ENCODE measurements around the gene DDT.
"Not testable (repeated sequence)": the region's sequence is repeated elsewhere in the genome, so short reads cannot be mapped to it uniquely, and the experiment has no call there.

DDT gene

DNA sequence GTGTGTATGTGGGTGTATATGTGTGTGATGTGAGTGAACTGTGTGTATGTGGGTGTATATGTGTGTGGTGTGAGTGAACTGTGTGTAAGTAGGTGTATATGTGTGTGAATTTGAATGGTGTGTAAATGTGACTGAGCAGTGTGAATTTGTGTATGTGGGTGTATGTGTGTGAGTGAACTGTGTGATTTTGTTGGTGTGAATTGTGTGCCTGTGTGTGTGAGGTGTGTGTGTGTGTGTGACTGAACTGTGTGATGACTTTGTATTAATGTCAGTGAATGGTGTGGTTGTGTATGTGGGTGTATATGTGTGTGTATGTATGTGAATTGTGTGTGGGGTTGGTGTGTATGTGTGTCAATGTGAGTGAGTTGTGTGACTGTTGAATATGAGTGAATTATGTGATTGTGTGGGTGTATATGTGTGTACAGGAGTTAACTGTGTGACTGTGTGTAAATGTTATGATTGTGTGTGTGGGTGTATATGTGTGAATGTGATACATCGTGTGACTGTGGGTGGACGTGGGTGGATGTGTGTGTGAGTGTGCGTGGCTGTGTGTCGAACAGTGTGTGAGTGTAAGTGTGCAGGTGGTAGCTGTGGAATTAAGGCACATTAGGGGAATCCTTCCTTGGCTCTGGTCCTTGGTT, 12.4 kb upstream of the DDT start:
- DNase-seq: not testable (repeated sequence)

DNA sequence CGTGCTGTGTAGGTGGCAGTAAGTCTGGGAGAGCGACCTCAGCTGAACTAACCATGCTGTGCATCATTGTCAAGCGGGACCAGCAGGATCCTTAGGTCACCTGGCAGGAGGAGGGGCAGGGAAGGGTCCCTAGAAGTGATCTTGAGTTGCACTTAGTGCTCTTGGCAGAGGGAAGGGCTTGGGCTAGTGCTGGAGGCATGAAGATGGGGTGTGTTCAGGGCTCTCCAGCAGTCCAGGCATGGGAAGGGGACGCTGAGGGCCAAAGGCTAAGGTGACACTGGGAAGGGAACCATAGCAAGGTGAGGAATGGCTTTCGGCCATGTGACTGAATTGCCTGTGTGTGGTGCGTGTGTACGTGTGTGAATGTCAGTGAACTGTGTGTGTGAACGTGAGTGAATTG, 11.8 kb upstream of the DDT start:
- not testable (repeated sequence) for DNase-seq

DNA sequence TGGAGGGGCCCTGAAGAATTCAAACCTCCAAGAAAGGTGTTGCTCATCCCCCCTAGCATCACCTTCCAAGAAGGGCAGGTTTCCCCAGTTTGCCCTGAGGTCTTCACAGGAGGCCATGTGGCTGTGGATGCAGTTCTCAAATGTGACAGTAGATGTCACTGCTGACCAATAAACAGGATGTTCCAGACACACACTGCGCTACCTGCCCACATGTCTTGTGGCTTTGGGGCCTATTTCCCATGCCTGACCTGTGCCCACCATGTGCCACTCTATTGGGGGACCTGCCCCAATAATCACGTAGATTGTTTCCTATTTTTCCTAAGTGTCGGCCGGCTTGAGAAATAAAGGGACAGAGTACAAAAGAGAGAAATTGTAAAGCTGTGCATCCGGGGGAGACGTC, 10.2 kb upstream of the DDT start:
- no peak for DNase-seq

DNA sequence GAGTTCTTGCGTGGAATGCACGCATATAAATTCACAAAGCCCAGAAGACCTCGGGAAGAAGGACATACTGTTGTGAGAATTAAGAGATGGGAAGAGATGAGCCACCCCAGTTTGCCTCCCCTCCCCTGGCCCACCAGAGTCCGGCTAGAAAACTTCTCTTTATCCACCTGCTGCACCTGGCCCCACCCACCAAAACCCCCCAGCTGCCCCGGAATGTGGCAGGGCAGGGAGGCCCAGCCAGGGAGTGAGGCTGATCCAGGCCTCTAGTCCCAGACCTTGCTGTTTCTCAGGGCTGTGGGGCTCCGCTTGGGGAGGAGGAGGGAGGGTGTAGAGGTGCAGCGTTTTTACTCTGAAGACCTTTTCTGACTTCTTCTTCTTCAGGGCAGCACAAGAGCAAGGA, 6.3 kb upstream of the DDT start:
- DNase-seq: not testable (repeated sequence)

DNA sequence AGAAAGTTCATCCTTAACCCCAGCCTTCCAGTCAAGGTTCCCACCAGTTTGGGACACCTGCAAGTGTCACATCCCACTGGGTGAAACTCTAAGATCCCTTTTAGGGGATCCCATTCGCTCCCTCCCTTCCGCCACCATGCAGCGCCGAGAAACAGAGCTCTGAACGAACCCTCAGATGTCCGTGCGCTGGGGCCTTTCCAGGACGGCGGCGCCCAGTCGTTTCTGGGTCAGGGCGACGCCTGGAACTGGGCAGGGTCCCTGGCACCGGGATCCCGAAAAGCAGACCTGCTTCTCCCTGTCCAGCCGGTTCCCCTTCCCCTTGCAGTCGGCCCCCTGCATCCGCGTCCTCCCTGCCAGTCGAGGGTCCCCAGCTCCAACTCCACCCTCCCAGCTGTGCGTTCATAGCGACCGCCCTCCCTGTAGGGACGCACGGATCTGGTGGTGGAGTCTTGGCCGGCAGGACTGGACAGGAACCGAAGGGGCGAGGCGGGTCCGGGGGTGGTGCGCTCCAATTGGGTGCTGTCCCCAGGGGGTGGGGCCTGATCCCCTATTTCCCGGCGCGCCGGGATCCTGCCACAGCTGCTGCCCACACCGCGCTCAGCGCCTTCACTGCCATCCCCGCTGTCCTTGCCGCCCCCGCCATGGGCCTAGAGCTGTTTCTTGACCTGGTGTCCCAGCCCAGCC, 5.5 kb upstream of the DDT start, which contains the start of gene GSTT2:
TSS of gene GSTT2 (plus strand) at position 578 of the 684 bp plus-strand sequence.
- not testable (repeated sequence) for DNase-seq

DNA sequence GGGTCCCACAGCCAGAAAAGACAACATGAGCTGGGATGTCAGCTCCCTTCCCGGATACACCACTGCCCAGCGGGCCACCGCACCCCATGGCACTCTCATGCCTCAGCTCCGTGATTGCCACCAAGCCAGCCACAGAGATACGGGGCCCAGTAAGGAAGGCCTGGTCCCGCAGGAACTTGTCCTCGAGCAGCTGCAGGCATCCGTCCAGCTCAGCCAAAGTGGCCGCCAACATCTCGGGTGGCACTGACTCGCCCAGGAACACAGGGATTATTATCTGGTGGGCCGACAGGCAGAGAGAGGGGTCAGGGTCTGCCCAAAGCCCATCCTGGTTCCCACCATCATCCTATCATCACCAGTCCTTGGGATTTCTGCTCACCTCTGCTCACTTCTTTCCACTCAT, 3.1 kb upstream of the DDT start:
- DNase-seq: not testable (repeated sequence)

- not testable (repeated sequence) for DNase-seq
Observed at GRCh38 chr22:23974836-23975352, 653 bp upstream of the DDT start.

GRCh38 chr22:23971927-23972326, 2.3 kb downstream of the DDT start:
- not testable (repeated sequence) for DNase-seq

DNA sequence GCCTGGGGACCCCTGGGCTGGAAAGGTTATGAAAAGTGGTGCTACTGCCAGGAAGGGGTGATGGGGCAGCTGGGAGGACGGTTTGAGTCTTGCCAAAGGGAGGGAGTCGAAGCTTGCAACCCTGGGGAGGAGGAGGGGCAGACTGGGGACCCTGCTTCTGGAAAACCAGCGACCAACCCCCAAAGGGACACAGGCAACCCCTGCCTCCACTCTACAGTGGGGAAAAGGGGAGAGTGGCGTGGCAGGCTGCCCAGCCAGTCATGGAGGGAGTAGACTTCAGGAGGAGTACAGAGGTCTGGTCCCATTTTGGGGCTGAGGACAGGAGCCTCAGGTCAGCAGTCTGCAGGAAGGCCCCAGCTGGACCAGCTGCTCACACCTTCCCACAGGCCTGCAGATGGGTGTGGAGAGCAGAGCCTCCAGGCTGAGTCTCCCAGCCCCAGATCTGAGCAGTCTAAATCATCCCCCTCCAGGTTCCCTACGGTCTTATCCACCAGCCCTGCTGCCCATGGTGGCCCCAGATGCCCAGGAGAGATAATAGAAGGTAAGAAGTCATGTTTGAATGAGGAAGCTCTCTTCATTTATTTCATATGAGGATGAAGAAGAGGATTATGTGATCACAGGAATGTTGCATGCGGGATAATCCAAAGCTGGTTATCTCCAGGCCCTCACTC, 3.3 kb downstream of the DDT start:
- no peak for DNase-seq

GRCh38 chr22:23970201-23970641, 4.0 kb downstream of the DDT start:
- no peak for DNase-seq

GRCh38 chr22:23969071-23969470, 5.2 kb downstream of the DDT start:
- no peak for DNase-seq

DNA sequence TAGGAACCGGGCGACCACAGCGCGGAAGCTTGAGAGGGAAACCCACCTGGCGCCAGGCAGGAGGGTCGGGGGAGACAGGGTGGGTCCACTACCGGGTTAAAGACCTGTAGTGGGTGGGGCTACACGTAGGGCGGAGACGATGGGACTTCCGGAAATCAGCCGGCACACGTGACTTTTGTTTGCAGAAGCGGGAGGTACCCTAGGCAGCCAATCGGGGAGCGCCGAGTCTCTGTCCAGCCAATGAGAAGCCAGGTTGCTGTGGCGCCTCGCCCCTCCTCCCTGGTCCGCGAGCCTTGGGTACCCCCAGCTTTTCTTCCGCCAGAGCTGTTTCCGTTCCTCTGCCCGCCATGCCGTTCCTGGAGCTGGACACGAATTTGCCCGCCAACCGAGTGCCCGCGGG, 7.7 kb downstream of the DDT start, which contains the start of gene DDTL:
TSS of gene DDTL (plus strand) at position 321 of the 400 bp plus-strand sequence. CDS start at position 348, 27 bp downstream.
- not testable (repeated sequence) for DNase-seq

DNA sequence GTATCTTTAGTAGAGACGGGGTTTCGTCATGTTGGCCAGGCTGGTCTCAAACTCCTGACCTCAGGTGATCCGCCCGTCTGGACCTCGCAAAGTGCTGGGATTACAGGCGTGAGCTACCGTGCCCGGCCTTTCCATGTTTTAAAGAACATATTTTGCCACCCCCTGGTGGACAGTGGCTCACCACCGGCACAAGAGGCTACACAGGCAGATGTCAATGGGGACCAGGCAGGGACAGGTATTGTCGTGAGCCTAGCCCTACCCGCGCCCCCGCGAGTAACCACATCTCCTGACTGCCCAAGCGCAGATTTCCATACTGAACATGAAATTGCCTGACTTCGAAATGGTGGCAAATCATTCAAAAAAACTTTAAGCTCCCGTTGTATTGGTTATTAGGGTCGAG, 8.1 kb downstream of the DDT start:
- not testable (repeated sequence) for DNase-seq

GRCh38 chr22:23961084-23961771, 13.0 kb downstream of the DDT start, which contains the start of gene GSTT2B:
Gene GSTT2B, minus strand, starts transcription at chr22:23961195. Its CDS starts 64 bp downstream, at chr22:23961131.
- not testable (repeated sequence) for DNase-seq

DNA sequence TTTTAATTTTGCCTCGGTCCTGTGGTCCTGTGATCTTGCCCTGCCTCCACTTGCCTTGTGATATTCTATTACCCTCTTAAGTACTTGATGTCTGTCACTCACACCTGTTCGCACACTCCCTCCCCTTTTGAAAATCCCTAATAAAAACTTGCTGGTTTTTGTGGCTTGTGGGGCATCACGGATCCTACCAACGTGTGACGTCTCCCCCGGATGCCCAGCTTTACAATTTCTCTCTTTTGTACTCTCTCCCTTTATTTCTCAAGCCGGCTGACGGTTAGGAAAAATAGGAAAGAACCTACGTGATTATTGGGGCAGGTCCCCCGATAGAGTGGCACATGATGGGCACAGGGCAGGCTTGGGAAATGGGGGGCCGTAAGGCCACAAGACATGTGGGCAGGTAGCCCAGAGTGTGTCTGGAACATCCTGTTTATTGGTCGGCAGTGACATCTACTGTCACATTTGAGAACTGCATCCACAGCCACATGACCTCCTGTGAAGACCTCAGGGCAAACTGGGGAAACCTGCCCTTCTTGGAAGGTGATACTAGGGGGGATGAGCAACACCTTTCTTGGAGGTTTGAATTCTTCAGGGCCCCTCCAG, 17.8 kb downstream of the DDT start:
- DNase-seq: peak; percentile 1

GRCh38 chr22:23955886-23956285, 18.4 kb downstream of the DDT start:
- not testable (repeated sequence) for DNase-seq

DNA sequence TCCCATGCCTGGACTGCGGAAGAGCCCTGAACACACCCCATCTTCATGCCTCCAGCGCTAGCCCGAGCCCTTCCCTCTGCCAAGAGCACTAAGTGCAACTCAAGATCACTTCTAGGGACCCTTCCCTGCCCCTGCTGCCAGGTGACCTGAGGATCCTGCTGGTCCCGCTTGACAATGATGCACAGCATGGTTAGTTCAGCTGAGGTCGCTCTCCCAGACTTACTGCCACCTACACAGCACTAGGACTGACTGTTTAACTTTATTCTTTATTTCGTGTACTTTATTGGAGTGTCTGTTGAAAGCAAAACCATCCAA, 19.3 kb downstream of the DDT start:
- DNase-seq: not testable (repeated sequence)

DNA sequence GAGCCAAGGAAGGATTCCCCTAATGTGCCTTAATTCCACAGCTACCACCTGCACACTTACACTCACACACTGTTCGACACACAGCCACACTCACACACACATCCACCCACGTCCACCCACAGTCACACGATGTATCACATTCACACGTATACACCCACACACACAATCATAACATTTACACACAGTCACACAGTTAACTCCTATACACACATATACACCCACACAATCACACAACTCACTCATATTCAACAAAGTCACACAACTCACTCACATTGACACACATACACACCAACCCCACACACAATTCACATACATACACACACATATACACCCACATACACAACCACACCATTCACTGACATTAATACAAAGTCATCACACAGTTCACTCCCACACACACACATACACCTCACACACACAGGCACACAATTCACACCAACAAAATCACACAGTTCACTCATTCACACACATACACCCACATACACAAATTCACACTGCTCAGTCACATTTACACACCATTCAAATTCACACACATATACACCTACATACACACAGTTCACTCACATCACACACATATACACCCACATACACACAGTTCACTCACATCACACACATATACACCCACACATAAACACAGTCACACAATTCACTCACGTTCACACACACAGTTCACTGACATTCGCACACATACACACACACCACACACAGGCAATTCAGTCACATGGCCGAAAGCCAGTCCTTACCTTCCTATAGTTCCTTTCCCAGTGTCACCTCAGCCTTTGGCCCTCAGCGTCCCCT, 19.8 kb downstream of the DDT start:
- DNase-seq: not testable (repeated sequence)

GRCh38 chr22:23953485-23953884, 20.8 kb downstream of the DDT start:
- not testable (repeated sequence) for DNase-seq

- not testable (repeated sequence) for DNase-seq
Observed at GRCh38 chr22:23952794-23953405, 21.3 kb downstream of the DDT start.

DNA sequence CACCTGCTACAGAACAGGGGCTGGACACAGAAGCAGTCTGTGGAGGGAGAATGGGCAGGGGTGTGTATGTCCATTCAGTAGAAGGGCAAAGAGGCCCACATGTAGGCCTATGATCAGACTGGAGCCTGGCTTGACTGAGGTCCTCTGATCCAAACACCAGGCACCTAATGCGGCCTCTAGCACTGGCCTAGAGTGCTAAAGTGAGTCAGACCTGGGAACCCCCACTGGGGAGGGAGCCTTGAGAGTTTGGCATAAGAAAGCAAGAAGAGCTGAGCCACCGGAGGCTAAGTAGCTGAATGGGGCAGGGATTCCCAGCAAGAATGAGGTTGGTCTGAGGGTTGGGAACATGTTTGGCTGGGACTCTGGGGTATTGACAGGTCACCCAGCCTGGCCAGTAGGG, 22.9 kb downstream of the DDT start:
- DNase-seq: not testable (repeated sequence)

All from NCI-H226 (cell line).